AG09319 (cell line): ENCODE measurements around the gene ZWINT.

Experiments used
- DNase-seq: peaks from one replicate; pipeline ENCODE4 v3.0.0-alpha.2; 2010; ENCODE audit warnings: low read depth; ENCODE audit errors: extremely low read depth
- TF ChIP-seq, protein P1 (sequence below): IDR thresholded peaks from 2 replicates; pipeline ENCODE4 v1.5.1; 2011; ENCODE audit warnings: low read depth, mild to moderate bottlenecking, inconsistent platforms, low read length, moderate library complexity

Gene ZWINT, protein sequence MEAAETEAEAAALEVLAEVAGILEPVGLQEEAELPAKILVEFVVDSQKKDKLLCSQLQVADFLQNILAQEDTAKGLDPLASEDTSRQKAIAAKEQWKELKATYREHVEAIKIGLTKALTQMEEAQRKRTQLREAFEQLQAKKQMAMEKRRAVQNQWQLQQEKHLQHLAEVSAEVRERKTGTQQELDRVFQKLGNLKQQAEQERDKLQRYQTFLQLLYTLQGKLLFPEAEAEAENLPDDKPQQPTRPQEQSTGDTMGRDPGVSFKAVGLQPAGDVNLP

DNA sequence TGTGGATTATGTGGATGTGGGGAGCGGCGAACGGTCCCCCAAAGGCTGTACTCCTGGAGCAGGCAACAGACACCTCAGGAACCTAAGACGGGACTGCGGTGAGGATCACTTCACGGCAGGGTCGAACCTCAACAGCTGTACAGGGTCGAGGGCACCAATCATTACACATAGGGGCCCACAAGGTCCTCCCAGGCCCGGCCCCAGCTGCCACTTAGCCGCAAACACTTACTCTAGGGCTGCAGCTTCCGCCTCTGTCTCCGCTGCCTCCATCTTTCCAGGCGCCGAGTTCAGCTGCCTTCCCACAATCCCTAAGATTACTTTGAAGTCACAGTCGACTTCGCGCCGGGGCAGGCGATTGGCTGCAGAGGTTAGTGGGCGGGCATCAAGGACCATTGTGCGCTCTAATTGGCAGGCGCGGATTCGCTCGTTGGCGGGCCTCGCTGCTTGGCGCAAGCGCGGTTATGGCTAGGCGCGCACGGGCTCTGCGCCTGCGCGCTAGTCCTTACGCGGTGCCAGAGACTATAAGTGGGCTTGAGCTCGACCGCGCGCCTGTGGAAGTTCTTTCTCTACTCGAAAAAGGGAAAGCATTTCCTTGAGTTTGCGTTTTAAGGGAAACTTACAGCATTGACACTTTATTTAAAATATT, at the start of gene ZWINT:
Gene ZWINT, minus strand, starts transcription at position 293 of the 646 bp plus-strand sequence. Its CDS starts 23 bp downstream, at position 270.
- DNase-seq = peak; percentile 92
- TF ChIP-seq, protein P1, sequence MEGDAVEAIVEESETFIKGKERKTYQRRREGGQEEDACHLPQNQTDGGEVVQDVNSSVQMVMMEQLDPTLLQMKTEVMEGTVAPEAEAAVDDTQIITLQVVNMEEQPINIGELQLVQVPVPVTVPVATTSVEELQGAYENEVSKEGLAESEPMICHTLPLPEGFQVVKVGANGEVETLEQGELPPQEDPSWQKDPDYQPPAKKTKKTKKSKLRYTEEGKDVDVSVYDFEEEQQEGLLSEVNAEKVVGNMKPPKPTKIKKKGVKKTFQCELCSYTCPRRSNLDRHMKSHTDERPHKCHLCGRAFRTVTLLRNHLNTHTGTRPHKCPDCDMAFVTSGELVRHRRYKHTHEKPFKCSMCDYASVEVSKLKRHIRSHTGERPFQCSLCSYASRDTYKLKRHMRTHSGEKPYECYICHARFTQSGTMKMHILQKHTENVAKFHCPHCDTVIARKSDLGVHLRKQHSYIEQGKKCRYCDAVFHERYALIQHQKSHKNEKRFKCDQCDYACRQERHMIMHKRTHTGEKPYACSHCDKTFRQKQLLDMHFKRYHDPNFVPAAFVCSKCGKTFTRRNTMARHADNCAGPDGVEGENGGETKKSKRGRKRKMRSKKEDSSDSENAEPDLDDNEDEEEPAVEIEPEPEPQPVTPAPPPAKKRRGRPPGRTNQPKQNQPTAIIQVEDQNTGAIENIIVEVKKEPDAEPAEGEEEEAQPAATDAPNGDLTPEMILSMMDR = no peak

DNA sequence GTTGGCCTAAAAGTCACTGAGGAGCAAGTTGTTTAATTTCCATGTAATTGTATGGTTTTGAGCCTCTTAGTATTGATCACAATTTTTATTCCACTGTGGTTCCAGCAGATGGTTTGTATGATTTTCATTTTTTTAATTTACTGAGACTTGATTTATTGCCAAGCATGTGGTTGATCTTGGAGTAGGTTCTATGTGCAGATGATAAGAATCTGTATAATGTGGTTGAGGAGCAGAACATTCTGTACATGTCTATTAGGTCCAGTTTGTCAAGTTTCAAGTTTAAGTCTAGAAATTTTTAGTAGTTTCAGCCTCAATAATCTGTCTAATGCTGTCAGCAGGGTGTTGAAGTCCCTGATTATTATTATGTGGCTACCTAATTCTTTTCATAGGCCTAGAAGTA, 22.7 kb upstream of the ZWINT start:
- TF ChIP-seq, protein P1 = no peak
- DNase-seq = no peak

DNA sequence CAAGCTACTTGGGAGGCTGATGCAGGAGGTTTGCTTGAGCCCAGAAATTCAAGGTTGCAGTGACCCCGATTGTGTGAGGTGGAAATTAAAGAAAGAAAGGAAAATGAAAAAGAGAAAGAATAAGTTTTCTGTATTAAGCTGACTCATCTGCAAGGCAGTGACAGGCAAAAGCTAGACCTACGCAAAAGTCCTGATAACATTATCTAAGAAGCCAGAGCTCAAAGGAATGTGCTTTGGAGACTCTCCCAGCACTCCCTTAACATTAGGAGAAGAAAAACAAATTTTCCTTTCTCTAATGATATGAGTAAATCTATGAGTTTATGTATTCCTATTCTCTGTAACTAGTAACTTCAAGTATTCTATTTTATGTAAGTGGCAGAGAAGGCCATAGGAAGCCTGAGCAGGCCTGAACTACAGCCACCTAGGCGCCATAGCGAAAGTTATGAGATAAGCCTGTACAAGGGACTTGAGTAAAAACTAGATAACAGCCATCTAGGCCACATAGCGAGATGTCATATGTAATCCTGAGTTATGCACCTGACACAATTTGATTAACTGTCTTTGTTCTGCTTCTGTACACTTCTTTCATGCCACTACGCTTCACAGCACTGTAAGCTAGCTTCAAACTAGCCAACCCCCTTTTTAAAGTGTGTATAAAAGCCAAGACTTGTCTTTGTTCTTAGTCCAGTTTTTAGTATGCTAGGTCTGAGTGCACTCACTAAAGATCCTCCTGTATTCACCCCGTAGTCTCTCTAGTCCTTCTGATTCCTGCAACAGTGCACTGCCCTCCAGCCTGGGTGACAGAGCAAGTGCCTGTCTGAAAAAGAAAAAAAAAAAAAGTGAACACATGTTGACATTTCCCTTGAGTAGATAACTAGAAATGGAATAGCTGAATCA, 9.4 kb upstream of the ZWINT start:
- TF ChIP-seq, protein P1 = no peak
- no peak for DNase-seq

DNA sequence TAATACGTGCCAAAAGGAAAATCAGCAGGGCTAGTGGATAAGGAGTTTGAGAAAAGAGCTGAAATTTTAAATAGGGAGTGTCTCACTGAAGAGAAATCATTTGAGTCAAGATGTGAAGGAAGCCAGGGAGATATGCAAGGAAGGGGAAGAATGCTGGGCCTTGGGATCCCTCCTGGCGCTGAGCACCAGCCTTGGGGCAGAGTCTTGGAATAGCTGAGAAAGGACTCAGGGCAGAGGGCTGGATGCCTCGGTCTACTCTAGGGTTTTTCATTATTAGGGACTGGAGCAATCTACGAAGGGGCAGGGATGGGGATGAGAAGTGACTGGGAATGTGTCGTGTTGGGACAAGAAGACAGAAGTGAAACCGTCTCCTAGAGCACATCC, 484 bp downstream of the ZWINT start:
- DNase-seq = no peak
- TF ChIP-seq, protein P1 = no peak

DNA sequence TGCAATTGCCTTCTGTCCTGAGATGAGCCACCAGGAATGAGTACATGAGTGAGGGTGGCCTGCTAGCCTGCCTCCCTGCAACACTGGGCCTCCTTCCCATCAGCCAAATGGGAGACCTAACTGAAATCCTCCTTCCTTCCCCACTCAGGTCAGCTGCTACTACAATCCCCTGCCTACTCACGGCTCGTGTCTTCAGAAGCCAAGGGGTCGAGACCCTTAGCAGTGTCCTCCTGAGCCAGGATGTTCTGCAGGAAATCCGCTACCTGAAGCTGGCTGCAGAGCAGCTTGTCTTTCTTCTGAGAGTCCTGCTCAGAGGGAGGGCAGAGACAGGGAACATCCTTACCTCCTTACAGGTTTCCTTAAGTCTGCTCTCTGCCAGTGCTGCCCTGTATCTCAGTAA, 1.2 kb downstream of the ZWINT start:
- TF ChIP-seq, protein P1 = no peak

DNA sequence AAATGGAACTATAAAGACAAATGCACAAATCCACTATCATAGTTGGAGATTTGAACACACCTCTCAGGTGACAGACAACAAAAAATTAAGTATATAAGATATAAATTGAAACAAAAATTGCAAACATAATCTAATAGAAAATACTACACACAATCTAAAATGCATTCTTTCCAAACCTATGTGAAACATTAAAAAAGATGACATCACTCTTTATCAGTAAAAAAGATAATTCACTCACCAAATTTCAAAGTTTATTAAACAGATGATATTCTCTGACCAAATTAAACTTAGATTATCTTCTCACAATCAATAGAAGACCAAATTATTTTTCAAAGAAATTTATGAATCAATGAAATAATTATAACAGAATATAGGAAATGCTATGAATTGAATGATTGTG, 4.0 kb downstream of the ZWINT start:
- no peak for DNase-seq
- TF ChIP-seq, protein P1 = no peak

More for the DNA sequence above, 1.2 kb downstream of the ZWINT start:
- no peak for DNase-seq
